NCI-H1092 treated with DMSO at 0.1 percent for 48 hours (cell line): Measurements from ENCODE around the gene ADAD2.
"Not testable (repeated sequence)": the region's sequence is repeated elsewhere in the genome, so short reads cannot be mapped to it uniquely, and the experiment has no call there.

Experiments used
- DNase-seq: peaks from one replicate; lab custom pipeline; 2025; lab: John Stamatoyannopoulos, UW

ADAD2 gene

DNA sequence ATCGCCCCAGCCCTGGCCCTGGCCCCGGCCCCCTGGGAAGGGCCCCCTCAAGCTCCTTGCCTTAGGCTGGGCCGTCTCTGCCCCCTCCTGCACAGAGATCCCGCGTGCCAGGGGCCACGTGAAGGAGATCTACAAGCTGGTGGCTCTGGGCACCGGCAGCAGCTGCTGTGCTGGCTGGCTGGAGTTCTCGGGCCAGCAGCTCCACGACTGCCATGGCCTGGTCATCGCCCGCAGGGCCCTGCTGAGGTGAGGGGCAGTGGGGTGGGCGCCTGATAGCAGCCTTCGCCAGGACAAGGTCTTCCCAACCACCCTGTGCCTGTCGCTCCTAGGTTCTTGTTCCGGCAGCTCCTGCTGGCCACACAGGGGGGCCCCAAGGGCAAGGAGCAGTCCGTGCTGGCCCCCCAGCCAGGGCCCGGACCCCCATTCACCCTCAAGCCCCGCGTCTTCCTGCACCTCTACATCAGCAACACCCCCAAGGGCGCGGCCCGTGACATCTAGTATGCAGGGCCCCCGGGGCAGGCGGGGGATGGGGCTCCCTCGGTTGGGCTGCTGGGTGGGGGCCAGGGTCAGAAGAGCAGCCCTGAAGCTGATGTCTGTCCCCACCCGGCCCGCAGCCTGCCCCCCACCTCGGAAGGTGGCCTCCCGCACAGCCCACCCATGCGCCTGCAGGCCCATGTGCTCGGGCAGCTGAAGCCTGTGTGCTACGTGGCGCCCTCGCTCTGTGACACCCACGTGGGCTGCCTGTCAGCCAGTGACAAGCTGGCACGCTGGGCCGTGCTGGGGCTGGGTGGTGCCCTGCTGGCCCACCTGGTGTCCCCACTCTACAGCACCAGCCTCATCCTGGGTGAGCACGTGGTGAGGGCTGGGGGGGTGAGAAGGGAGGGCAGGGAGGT is 4.5 kb downstream of the ADAD2 start:
- DNase-seq: no peak

DNA sequence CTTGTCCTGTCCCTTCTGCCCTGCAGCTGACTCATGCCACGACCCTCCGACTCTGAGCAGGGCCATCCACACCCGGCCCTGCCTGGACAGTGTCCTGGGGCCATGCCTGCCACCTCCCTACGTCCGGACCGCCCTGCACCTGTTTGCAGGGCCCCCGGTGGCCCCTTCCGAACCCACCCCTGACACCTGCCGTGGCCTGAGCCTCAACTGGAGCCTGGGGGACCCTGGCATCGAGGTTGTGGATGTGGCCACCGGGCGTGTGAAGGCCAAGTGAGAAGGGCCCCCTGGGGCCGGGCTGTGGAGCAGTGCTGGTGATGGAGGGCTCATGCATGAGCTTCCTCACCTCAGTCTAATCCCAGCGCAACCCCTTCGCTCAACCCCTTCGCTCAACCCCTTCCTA is 5.1 kb downstream of the ADAD2 start:
- DNase-seq: no peak

DNA sequence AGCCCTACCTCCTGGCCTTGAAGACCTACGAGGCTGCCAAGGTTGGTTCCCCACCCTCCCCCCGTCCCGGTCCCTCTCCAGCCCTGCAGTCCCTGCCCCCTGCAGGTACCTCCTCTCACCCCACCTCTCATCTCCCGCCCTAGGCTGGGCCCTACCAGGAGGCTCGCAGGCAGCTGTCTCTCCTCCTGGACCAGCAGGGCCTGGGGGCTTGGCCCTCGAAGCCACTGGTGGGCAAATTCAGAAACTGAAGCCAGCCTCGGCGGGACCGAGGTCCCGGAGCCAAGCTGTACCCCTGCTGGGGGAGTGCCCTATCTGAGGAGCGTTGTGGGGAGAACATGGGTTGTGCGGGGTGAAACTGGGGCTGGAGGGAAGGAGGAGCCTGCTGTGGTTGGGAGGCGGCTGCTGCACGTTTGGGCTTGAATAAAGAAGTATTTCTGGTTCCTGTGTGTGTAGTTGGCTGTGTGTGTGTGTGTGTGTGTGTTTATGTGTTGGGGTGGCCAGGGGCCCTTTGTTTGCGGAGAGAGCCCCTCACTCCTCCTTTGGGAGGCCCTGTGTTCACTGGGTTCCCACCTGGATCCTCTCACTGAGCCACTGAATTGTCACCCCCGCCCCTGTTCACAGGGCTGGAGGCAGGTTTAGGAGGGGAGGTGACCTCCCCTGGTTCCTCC is 5.9 kb downstream of the ADAD2 start:
- DNase-seq: no peak

DNA sequence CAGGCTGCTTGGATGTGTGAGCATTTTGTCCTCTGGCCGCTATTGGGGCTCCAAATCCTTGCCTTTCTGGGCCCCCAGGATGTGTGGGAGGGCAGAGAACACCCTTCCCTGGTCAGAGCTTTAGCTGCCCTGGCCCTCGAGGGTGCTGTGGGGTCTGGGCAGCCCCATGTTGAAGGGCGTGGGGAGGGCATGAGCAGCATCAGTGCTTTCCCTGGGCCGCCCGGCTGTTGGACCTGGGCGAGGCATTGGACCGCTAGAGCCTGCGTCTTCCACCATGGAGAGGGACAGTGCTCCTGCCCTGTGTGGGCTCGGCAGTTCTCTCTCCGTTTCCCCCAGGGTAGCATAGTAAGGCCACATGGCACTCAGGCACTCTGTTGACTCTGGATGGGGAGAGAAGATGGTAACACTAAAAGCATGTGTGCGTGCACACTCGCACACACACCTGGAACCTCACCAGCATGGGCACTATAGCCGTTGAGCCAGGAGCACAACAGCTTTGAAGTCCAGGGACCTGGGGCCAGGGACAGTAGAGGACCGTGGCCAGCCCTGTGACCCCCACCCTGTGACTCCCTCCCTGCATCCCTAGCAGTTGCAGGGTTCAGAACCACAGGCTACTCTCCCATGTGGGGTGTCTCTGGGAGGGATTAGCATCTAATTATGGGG is 6.6 kb downstream of the ADAD2 start:
- DNase-seq: no peak

DNA sequence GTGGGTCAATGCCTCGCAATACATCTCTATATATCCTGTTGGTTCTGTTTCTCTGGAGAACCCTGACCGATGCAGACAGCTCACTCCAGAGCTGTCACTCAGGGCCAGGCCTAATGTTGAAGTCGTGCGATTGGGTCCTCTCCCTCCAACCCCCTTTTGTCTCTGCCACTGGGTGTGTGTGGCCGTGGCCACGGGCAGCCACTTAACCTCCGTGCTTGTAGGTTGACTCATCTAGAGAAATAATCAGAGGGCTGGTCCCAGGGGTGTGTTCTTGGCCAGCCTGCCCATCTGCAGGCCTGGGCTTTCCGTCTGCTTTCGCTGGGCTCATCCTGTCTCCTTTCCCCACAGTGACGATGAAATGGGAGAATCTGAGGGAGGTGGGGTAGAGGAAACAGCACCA is 7.4 kb downstream of the ADAD2 start:
- no peak for DNase-seq

DNA sequence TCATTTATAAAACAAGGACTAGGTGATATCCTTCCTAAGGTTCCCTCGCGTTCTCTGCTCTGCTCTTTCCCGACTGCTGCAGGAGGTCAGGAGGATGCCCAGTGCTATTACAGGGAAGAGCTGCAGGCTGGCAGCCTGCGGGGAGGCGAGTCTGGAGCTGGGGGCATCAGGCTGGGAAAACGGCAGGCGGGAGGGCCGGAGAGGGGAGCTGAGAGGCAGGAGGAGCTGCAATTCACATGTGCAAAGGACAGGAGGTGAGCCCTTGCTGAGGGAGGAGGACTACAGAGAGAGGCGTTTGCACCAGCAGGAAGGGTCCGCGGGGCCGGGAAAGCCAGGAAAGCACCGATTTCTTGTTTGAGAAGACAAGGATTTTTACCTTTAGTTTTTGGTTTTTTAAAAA is 8.1 kb downstream of the ADAD2 start:
- no peak for DNase-seq

DNA sequence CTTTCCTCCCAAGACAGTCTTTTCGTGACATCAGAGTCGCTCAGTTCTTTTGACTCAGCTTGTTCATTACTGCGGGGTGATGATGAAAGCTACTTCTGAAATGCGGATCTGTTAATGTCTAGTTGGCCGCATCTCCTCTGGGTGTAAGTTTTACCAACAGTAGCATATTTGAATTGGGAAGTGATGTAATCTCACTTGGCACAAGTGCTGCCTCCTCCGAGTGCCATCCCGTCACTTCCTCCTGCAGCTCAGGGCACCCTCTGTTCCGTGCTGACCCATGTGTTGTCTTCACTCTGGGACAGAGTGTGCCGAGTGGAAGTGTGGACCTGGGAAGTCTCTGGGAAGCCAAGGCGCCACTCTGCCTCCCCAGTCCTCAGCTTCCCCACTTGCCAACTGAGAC is 8.9 kb downstream of the ADAD2 start:
- no peak for DNase-seq

DNA sequence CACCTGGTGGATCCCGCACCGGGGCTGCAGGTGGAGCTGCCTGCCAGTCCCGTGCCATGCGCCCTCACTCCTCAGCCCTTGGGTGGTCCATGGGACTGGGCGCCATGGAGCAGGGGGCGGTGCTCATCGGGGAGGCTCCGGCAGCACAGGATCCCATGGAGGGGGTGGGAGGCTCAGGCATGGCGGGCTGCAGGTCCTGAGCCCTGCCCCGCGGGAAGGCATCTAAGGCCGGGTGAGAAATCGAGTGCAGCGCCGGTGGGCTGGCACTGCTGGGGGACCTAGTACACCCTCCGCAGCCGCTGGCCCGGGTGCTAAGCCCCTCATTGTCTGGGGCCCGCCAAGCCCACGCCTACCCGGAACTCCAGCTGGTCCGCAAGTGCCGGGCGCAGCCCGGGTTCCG is 13.6 kb downstream of the ADAD2 start:
- not testable (repeated sequence) for DNase-seq

DNA sequence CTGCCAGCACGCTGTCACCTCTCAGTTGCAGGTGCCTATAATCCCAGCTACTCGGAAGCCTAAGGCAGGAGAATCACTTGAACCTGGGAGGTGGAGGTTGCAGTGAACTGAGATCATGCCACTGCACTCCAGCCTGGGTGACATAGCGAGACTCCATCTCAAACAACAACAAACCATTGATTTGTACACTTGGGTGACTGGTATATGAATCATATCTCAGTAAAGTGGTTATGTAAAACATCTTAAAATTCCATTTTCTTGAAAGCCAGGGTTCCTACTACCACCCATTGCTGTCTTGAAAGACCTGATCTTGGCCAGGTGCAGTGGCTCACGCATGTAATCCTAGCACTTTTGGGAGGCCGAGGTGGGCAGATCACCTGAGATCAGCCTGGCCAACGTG is 14.2 kb downstream of the ADAD2 start:
- DNase-seq: not testable (repeated sequence)

DNA sequence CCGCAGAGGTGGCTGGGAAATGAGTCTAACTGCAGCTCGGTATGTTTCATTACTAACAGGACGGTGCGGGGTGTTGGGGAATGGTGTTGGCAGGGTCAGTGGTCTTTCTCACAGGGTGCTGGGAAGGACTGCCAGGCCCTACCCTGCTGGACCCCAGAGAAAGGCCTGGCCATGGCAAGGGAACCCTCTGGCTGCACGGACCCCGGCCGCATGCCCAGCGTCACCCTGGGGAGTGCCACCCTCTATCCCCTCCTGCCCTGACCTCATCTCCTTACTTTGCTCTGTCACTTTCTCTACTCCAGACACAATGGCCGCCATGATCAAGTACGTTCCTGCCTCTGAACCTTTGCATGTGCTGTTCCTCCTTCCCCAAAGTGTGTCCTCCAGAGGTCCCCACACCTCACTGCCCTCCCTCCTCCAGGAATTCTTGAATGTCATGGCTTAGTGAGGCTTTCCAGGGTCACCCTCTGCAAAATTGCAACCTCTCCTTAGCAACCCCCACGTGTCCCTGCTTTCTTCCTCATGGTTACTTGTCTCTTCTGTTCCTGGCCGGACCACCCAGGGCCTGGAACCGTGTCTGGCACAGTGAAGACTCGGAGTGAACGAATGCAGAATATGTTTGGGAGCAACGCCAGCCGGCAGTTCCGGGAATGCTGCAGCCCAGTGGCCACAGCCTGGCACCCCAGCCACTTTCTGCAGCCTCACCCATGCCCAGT is 15.2 kb downstream of the ADAD2 start:
- no peak for DNase-seq

DNA sequence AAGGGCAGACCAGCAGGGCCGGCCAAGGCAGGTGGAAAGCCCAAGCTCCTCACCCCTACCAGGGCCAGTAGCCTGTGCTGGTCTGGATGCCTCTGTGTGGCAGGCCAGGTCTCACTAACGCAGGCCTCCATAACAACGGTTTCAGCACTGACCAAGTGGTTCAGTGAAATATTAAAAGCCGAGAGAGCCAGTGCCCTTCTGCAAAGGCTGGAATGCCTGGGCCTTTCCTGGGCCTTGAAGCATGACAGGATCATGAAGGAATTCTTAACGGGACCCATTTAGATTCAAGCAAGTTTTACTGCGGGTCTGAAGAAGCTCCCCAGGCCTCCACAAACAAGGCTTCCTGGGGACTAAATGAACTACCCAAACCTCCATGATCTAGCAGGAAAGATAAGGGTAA is 16.3 kb downstream of the ADAD2 start:
- DNase-seq: no peak

DNA sequence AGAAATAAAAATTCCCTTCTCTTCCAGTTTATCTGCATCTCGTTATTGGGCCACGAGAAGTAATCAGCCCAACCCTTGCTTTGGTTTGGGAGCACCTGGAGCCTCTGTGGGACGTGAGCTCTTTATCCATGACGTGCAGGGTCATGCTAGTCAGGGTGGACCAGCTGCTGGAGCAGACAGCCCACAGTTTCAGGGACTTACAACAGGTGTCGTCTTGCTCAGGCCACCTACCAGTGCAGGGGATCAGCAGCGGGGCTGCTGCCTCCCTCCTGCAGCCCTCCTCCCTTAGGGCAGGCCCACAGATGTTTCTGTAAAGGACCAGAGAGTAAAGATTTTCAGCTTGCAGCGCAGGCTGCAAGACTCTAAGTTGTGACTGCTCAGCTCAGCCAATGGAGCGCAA is 16.9 kb downstream of the ADAD2 start:
- DNase-seq: no peak

DNA sequence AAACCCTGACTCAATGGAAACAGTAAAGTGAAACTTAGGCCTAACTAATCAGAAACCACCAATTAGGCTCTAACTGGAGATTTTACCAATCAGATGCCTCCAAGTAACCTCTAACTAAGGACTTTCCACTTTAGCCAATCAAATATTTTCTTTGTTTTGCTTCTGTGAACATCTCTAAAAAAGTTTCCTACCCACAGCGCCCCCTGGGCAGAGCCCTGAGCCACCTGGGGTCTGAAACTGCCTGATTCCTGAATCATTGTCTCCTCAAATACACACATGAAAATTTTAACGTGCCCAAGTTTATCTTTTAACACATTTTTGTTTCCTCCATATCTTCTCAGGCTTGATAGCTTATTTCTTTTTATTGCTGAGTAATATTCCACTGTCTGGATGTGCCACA is 19.0 kb downstream of the ADAD2 start:
- DNase-seq: no peak

DNA sequence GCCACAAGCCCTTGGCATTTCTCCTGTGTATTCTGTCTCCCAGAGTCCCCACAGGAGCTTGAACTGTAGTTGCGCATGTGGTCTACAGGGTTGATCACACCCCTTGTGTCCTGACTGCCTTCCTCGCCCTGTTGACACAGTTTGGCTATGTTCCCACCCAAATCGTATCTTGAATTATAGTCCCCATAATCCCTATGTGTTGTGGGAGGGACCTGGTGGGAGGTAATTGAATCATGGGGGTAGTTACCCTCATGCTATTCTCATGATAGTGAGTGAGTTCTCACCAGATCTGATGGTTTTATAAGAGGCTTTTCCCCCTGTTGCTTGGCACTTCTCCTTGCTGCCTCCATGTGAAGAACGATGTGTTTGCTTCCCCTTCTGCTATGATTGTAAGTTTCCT is 21.2 kb downstream of the ADAD2 start:
- no peak for DNase-seq

DNA sequence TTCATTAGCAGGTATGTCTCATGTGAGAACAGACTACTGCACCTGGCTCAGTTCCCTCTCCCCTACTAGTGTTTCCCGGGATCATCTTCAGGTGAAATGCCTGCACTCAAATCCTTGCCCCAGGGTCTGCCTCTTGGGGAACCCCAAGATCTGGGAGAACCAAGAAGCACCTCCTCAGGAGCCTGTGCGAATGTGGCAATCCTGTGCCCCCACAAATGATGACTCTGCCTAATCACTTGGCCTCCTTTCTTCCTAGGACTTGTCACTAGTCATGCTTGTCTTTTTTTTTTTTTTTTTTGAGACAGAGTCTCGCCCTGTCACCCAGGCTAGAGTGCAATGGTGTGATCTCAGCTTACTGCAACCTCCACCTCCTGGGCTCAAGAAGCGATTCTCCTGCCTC is 21.7 kb downstream of the ADAD2 start:
- DNase-seq: no peak

DNA sequence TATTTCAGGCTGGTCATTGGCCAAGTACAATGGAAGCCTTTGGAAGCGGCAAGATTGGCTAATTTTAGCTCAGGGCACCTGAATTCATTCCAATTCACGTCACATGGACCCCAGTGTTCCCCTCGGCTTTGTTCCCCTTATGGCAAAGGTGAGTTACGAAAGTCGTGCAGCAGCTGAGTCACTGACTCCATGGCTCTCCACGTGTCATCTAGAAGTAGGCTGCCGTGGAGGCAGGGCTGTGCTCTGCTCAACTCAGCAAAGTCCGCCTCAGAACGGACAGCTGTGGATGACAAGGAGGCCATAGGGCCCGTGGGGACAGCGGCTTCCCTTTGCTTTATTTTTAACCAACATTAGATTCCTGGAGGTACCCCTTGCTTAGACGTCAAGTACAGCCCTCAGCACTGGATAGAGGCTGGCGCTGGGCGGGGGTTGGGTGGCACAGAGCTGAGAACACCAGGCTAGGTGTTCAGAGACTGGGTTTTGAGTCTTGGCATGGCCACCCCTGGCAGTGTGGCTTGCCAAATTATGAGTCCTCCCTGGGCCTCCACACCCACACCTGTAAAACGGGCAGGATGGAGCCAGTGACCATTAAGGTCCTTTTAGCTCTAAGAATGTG is 23.6 kb downstream of the ADAD2 start:
- no peak for DNase-seq

DNA sequence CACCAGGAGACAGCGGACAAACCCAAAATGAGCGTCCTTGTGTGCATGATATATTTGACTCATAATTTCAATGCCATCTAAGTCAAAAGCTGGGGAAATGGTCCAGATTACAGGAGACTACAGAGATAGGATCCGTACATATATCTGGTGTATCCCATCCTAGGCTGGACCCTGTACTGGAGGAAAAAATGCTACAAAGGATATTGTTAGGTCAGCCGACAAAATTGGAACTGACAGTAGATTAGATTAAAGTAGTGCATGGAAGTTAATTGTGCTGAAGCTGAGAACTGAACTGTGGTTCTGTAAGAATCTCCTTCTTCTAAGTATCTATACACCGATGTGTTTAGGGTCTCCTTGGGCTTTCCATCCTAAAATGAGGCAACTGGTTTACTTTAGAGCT is 24.6 kb downstream of the ADAD2 start:
- no peak for DNase-seq

DNA sequence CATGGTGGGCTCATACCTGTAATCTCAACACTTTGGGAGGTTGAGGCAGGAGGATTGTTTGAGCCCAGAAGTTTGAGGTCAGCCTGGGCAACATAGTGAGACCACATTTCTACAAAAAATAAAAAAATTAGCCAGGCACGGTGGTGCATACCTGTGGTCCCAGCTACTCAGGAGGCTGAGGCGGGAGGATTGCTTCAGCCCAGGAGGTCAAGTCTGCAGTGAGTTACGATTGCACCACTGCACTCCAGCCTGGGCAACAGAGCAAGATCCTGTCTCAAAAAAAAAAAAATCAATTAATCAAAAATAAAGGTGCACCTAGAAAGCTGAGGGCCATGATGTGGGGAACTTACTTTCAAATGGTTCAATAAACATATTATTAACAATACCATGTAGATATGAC is 25.2 kb downstream of the ADAD2 start:
- DNase-seq: not testable (repeated sequence)

DNA sequence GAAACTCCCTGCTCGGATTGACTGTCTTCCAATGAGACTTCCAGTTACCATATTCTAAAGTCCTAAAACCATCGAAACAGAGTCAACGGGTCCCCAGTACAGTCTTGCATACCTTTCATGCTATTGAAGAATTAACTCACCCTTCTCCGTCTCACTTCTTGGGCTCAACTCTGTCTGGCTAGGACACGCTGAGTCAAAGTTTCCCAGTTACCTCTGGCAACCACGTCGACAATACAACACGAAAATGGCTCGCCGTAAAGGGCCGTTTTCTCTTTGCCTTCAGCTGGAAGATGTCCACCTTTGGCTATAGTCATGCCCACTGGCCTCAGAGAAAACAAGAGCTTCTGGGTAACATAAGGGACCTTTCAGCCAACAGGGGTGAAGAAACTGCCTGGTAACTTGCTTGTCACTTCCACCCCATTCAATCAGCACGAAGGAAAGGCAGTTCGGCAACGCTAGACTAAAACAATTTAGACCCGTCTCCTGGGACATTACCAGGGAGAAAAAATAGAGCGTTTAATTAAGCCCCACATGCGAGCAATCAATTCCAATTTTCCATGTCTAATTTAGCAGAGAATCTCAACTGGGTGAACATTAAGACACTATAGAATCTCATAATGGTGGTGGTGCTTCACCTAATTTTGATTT is 27.3 kb downstream of the ADAD2 start:
- DNase-seq: no peak

DNA sequence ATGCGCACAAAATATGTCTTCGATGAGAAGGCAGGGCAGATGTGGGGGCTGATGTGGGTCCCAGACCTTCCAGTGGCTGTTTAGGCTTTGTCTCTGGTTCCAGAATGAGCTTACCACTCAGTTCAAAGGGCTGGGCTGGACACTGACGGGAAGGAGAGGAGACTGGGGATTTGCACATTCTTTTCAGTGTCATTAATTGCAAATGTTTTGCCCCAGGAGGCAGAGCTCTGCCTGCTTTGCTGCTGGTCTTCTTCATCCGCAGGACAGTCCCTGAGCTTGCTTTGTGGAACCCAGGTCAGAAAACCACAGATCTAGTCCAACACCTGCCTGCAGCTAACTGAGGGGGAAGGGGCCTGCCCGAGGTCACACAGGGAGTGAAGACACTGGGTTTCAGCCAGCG is 28.0 kb downstream of the ADAD2 start:
- no peak for DNase-seq

DNA sequence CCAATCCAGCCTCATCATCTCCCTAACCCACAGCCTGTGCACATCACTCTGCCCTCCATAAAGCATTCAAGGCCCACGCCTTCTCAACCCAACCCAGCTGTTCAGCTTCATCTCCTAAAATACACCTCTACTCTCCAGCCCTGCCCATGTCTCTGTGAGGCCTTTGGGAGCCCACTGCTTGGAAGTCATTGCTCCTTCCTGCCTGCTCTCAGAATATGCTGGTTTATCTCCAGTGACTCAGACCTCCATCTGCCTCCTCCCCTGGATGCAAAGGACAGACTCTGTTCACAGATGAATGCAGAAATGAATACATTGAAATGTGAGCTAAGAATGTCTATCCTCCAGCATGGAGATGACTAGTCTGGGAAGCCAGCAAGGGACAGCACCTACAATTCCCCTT is 29.9 kb downstream of the ADAD2 start:
- DNase-seq: no peak

DNA sequence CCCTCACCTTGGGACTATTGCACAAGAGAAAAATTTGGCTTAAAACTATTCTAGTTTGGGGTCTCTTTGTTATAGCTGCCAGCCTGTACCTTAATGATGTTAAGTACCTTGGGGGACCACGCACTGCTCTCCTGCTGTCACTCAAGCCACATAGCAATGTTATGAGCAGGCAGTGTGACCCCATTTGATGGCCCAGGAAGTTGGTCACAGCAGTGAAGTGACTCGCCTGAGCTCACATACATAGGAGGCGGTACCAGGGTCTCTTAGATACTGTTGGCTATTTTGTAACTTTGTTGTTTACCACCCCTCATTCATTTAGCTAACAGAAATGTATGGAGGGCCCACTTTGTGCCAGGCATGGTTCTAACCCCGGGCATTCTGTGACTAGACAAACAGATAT is 32.5 kb downstream of the ADAD2 start:
- DNase-seq: no peak
